HG03097 (cell line): ENCODE measurements around the gene TDRD9.

ENCODE experiments used
- ATAC-seq: cut with Tn5 transposase; IDR thresholded peaks from one replicate; pipeline ENCODE4 v1.9.1; 2021; ENCODE audit not compliant: unreplicated experiment, low FRiP score

TDRD9 gene

GRCh38 chr14:103890821-103891666, 37.2 kb upstream of the TDRD9 start:
- ATAC-seq = no peak

GRCh38 chr14:103891667-103892215, 36.5 kb upstream of the TDRD9 start:
- no peak for ATAC-seq

- no peak for ATAC-seq
Measured at GRCh38 chr14:103892247-103892646, 36.0 kb upstream of the TDRD9 start.

GRCh38 chr14:103894034-103894722, 34.1 kb upstream of the TDRD9 start:
- ATAC-seq = no peak

- ATAC-seq = no peak
Measured at GRCh38 chr14:103894723-103895059, 33.6 kb upstream of the TDRD9 start.

GRCh38 chr14:103896578-103896977, 31.7 kb upstream of the TDRD9 start:
- ATAC-seq = no peak

GRCh38 chr14:103897075-103897947, 30.9 kb upstream of the TDRD9 start:
- no peak for ATAC-seq

- no peak for ATAC-seq
Measured at GRCh38 chr14:103898204-103898603, 30.1 kb upstream of the TDRD9 start.

- no peak for ATAC-seq
Measured at GRCh38 chr14:103898711-103899110, 29.5 kb upstream of the TDRD9 start.

GRCh38 chr14:103899316-103899715, 28.9 kb upstream of the TDRD9 start:
- no peak for ATAC-seq

- ATAC-seq = no peak
Measured at GRCh38 chr14:103899833-103900232, 28.4 kb upstream of the TDRD9 start.

GRCh38 chr14:103904493-103905107, 23.7 kb upstream of the TDRD9 start:
- ATAC-seq = no peak

GRCh38 chr14:103905842-103906456, 22.3 kb upstream of the TDRD9 start:
- no peak for ATAC-seq

- ATAC-seq = no peak
Measured at GRCh38 chr14:103908580-103908979, 19.7 kb upstream of the TDRD9 start.

- ATAC-seq = no peak
Measured at GRCh38 chr14:103909531-103910261, 18.6 kb upstream of the TDRD9 start.

GRCh38 chr14:103910262-103910935, 17.9 kb upstream of the TDRD9 start:
- no peak for ATAC-seq

- ATAC-seq = no peak
Measured at GRCh38 chr14:103910984-103911383, 17.3 kb upstream of the TDRD9 start.

- ATAC-seq = no peak
Measured at GRCh38 chr14:103915616-103916015, 12.6 kb upstream of the TDRD9 start.
